GM12878 (cell line): ENCODE data around the gene BICC1. TPM values are rescaled to one million over a fixed set of nuclear protein-coding genes. Genes with fewer than 3 reads are reported as not detected.

Experiments used
- ATAC-seq: fragments of 200-7000 bp; cut with Tn5 transposase; 3 replicates; pipeline ENCODE4 v1.9.1; 2020; ENCODE audit warnings: mild to moderate bottlenecking, moderate library complexity
- BruUV-seq: library from RNA; stranded (reverse); fragments of 400-500 nt; replicated peaks from 2 replicates; lab custom pipeline; 2021; lab: Mats Ljungman, UMichigan
- CTCF ChIA-PET: fragments of 300-600 bp; sonication (Branson Sonifier 250); formaldehyde crosslinking; extraction: SDS; loops from one replicate; lab custom pipeline; 2021; ENCODE audit warnings: inconsistent platforms; lab: Yijun Ruan, JAX
- POLR2A ChIA-PET: fragments of 350-600 bp; formaldehyde crosslinking; extraction: SDS; loops from one replicate; lab custom pipeline; 2021; ENCODE audit warnings: inconsistent platforms; lab: Charles Lee
- RAD21 ChIA-PET: fragments of 300-600 bp; sonication (Branson Sonifier 250); formaldehyde crosslinking; loops from one replicate; lab custom pipeline; 2023; ENCODE audit warnings: antibody characterized with exemption; ENCODE audit not compliant: unreplicated experiment; lab: Charles Lee
- SMC1A ChIA-PET: fragments of 300-600 bp; sonication (Branson Sonifier 250); formaldehyde crosslinking; loops from one replicate; lab custom pipeline; 2023; ENCODE audit not compliant: unreplicated experiment, uncharacterized antibody; lab: Charles Lee
- DNase-seq: peaks from one replicate; pipeline ENCODE4 v3.0.0-alpha.2; 2011; ENCODE audit warnings: low read depth, low spot score
- FAIRE-seq: peaks from 3 replicates; lab custom pipeline; 2011; peaks lifted over from hg19 to GRCh38; lab: Jason Lieb, UNC
- H2AFZ ChIP-seq: 2 replicates; pipeline ENCODE4 v1.6.0; 2011; ENCODE audit warnings: low read depth, low read length, control low read depth; ENCODE audit not compliant: control insufficient read depth
- H3K27ac ChIP-seq: 2 replicates; pipeline ENCODE4 v1.5.1; 2011; ENCODE audit warnings: control low read depth; ENCODE audit not compliant: control insufficient read depth, insufficient read depth
- H3K27me3 ChIP-seq, 2 experiments: replicated peaks in 1 of 2; 2 replicates each; pipeline versions ENCODE4 v1.6.0 to v1.6.1; 2011; ENCODE audit warnings: low read length in 1 of 2; ENCODE audit not compliant: control insufficient read depth in 2 of 2, insufficient read depth in 2 of 2
- H3K36me3 ChIP-seq, 2 experiments: 2 replicates each; pipeline ENCODE4 v1.5.1; 2011; ENCODE audit warnings: low read length in 1 of 2; ENCODE audit not compliant: control insufficient read depth in 2 of 2, insufficient read depth in 2 of 2
- H3K4me1 ChIP-seq: 2 replicates; pipeline ENCODE4 v1.6.1; 2011; ENCODE audit warnings: mild to moderate bottlenecking, low read length, moderate library complexity, mixed read lengths; ENCODE audit not compliant: control insufficient read depth, insufficient read depth
- H3K4me2 ChIP-seq: 2 replicates; pipeline ENCODE4 v1.6.0; 2011; ENCODE audit warnings: control low read depth; ENCODE audit not compliant: control insufficient read depth, insufficient read depth
- H3K4me3 ChIP-seq: fragments of 200-600 bp; sonication (generic); 2 replicates; pipeline ENCODE4 v1.5.1; 2016
- H3K79me2 ChIP-seq: 2 replicates; pipeline ENCODE4 v1.6.0; 2011; ENCODE audit warnings: low read length; ENCODE audit not compliant: control insufficient read depth, insufficient read depth
- H3K9ac ChIP-seq: 2 replicates; pipeline ENCODE4 v1.8.0; 2011; ENCODE audit warnings: low read length, control low read depth, mixed read lengths; ENCODE audit not compliant: control insufficient read depth, insufficient read depth
- H3K9me3 ChIP-seq: replicated peaks from 3 replicates; pipeline ENCODE4 v1.5.1; 2011; ENCODE audit warnings: mild to moderate bottlenecking, low read length; ENCODE audit not compliant: control insufficient read depth, insufficient read depth
- H4K20me1 ChIP-seq: 2 replicates; pipeline ENCODE4 v1.6.0; 2011; ENCODE audit not compliant: control insufficient read depth, insufficient read depth
- CBFB ChIP-seq: IDR thresholded peaks from 2 replicates; pipeline ENCODE4 v1.6.1; 2016; ENCODE audit warnings: antibody characterized with exemption, low read depth
- DPF2 ChIP-seq: fragments of 450-650 bp; IDR thresholded peaks from 2 replicates; pipeline ENCODE4 v1.6.1; 2017; ENCODE audit warnings: mild to moderate bottlenecking
- IKZF1 ChIP-seq: fragments of 450-650 bp; conservative IDR thresholded peaks from 2 replicates; pipeline ENCODE4 v1.6.1; 2017; ENCODE audit warnings: antibody characterized with exemption, mild to moderate bottlenecking
- MEF2A ChIP-seq: IDR thresholded peaks from 2 replicates; pipeline ENCODE4 v1.6.1; 2011; ENCODE audit warnings: low read depth, mild to moderate bottlenecking, low read length, moderate library complexity; ENCODE audit not compliant: insufficient read depth
- MYB ChIP-seq: fragments of 150-350 bp; IDR thresholded peaks from 2 replicates; pipeline ENCODE4 v1.6.1; 2014; ENCODE audit warnings: mild to moderate bottlenecking, low read depth, low read length, borderline replicate concordance
- NFXL1 ChIP-seq: fragments of 450-650 bp; IDR thresholded peaks from 2 replicates; pipeline ENCODE4 v1.6.1; 2017; ENCODE audit warnings: antibody characterized with exemption, mild to moderate bottlenecking, borderline replicate concordance
- POLR2A ChIP-seq: IDR thresholded peaks from 2 replicates; pipeline ENCODE4 v1.6.1; 2011; ENCODE audit warnings: low read depth, mild to moderate bottlenecking, low read length
- RCOR1 ChIP-seq: conservative IDR thresholded peaks from 2 replicates; pipeline ENCODE4 v1.6.1; 2012; ENCODE audit warnings: low read depth, low read length, improper control_type of control experiment
- SPI1 ChIP-seq: IDR thresholded peaks from 2 replicates; pipeline ENCODE4 v1.6.1; 2011; ENCODE audit warnings: low read depth, mild to moderate bottlenecking, low read length, moderate library complexity, borderline replicate concordance; ENCODE audit not compliant: insufficient read depth
- STAT1 ChIP-seq: fragments of 450-650 bp; conservative IDR thresholded peaks from 2 replicates; pipeline ENCODE4 v1.6.1; 2014; ENCODE audit warnings: antibody characterized with exemption, mild to moderate bottlenecking
- SUPT20H ChIP-seq: IDR thresholded peaks from 2 replicates; pipeline ENCODE4 v1.6.1; 2011; ENCODE audit warnings: low read depth, mild to moderate bottlenecking, low read length, moderate library complexity, borderline replicate concordance; ENCODE audit not compliant: control insufficient read depth
- WRNIP1 ChIP-seq: IDR thresholded peaks from 2 replicates; pipeline ENCODE4 v1.6.1; 2011; ENCODE audit warnings: low read depth, low read length, improper control_type of control experiment, borderline replicate concordance
- ZNF24 ChIP-seq: fragments of 450-650 bp; IDR thresholded peaks from 2 replicates; pipeline ENCODE4 v1.6.1; 2017; ENCODE audit warnings: antibody characterized with exemption, mild to moderate bottlenecking
- WGBS: methylation state at CpG from one replicate; pipeline ENCODE4 v1.1.6; 2016; ENCODE audit warnings: low lambda C conversion rate; ENCODE audit not compliant: insufficient replicate concordance, insufficient coverage; ENCODE audit errors: missing lambda C conversion rate; 5-methylcytosine and 5-hydroxymethylcytosine counted together
- in situ Hi-C: fragments of 300-500 bp; cut with MboI; formaldehyde crosslinking; loops from 9 replicates; pipeline ENCODE4 v1.14.3; 2018; ENCODE audit warnings: mixed read lengths
- intact Hi-C: fragments of 100-400 bp; cut with micrococcal nuclease; formaldehyde crosslinking; loops from one replicate; pipeline ENCODE4 v1.14.2; 2022; ENCODE audit not compliant: unreplicated experiment
- polyA plus RNA-seq, 11 experiments: library from polyadenylated mRNA; depleted of rRNA in 4 of 11; unstranded in 6 of 11; stranded (reverse) in 5 of 11; fragments of >200 nt; fragmentation: Nextera tagmentation in 4 of 11; fragmentation: Illumina TruSeq in 1 of 11; extraction: Ambion mirVana in 4 of 11; extraction: Trizol in 1 of 11; gene quantifications; 1 replicate in 1 of 11; 2 replicates in 10 of 11; pipeline versions ENCODE4 v1.2.1 to v1.2.3, GENCODE V29; 2011 to 2016; ENCODE audit warnings: inconsistent platforms in 2 of 11, missing spikeins in 2 of 11, low read depth in 1 of 11
- total RNA-seq, 4 experiments: library from RNA; depleted of rRNA in 3 of 4; stranded (reverse); fragments of >200 nt in 3 of 4; fragmentation: Illumina TruSeq in 1 of 4; extraction: Trizol in 1 of 4; gene quantifications; 2 replicates each; pipeline versions ENCODE4 v1.2.1 to v1.2.3, GENCODE V29; 2013 to 2021
- TF ChIP-seq, protein P1 (sequence below): fragments of 150-350 bp; IDR thresholded peaks from 2 replicates; pipeline ENCODE4 v1.6.1; 2014; ENCODE audit warnings: mild to moderate bottlenecking, low read depth, low read length
- TF ChIP-seq, protein P2 (sequence below): IDR thresholded peaks from 2 replicates; pipeline ENCODE4 v1.6.1; 2011; ENCODE audit warnings: borderline replicate concordance, low read depth, mild to moderate bottlenecking, moderate library complexity, mixed read lengths, low read length; ENCODE audit not compliant: insufficient read depth; ENCODE audit errors: extremely low read length
- TF ChIP-seq, protein P3 (sequence below), 3 experiments: IDR thresholded peaks in 2 of 3; conservative IDR thresholded peaks in 1 of 3; 2 replicates each; pipeline ENCODE4 v1.5.1; 2011; ENCODE audit warnings: low read depth in 3 of 3, low read length in 3 of 3, mild to moderate bottlenecking in 3 of 3, control low read depth in 2 of 3, moderate library complexity in 2 of 3, inconsistent platforms in 1 of 3, mixed read lengths in 1 of 3; ENCODE audit not compliant: control insufficient read depth in 2 of 3, insufficient read depth in 1 of 3; ENCODE audit errors: extremely low read depth in 1 of 3

Gene BICC1
- total and polyA plus RNA-seq, 10 of the 15 experiments (the other 5 are each of a cell fraction or from before 2014, with no cell fraction given): 0.01 to 0.10 (median 0.04) TPM; not detected in 5

DNA sequence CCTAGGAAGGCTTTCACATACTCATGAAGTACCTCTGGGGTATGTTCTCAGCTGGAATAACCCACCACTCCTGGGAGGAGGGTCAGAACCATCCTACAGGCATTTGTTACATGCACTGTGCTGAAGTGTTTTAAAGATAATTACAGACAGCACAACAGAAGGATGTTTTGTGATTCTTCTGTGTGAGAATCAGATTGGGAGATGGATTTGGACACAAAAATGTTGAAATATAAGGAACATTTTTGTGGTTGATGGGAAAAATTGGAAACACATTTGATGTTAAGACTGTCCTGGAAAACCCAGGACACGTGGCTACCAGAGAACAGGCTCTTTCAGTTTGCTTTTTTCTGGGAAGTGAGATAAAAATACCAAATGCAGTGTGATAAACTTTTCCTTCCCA, 61.4 kb downstream of the BICC1 start:
- BruUV-seq: no TSS peak
- H3K4me2 ChIP-seq: no peak overlapping the region
- ChIA-PET SMC1A (no interaction called here), RAD21 (no interaction called here)
- H3K4me1 ChIP-seq: no peaks in the 10 kb centered on the region
- no peaks in the 10 kb centered on the region for H3K36me3 ChIP-seq
- intact Hi-C loops: no loop called here
- no peaks in the 10 kb centered on the region for H3K9me3 ChIP-seq
- no peaks in the 10 kb centered on the region for H4K20me1 ChIP-seq
- H3K9ac ChIP-seq: no peak overlapping the region
- no peak overlapping the region for H2AFZ ChIP-seq
- no peak for TF ChIP-seq ZNF24
- TF ChIP-seq RCOR1: no peak
- no peak for TF ChIP-seq DPF2
- TF ChIP-seq POLR2A: no peak
- TF ChIP-seq SPI1: no peak
- TF ChIP-seq MYB: no peak
- TF ChIP-seq, all 136 proteins: peak for 0
- WGBS: 0% methylated on average over 1 of the region's 1 CpG
- FAIRE-seq (no peak), ATAC-seq (no peak), DNase-seq (no peak)
- in situ Hi-C loops: no loop called here
- ChIA-PET POLR2A (no interaction called here), CTCF (no interaction called here)
- Histone ChIP-seq H3K4me3 (no peak overlapping the region), H3K27ac (no peak overlapping the region), H3K27me3 (no peaks in the 10 kb centered on the region), H3K79me2 (no peaks in the 10 kb centered on the region)

DNA sequence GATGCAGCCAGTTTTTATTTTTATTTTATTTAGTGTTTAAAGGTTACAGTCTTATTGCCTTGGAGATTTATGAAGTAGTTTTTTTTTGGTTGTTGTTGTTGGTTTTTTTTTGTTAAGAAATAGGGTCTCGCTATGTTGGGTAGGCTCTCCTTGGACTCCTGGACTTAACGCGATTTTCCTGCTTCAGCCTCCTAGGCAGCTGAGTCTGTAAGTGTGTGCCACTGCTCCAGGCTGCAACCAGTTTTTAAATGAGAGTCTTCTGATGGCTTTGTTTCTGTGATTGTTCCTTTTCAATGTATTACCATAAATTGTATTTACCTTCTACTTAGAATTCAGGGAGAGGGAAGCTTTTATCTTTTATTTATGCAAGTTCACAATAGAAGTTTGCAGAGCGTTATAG, 62.8 kb downstream of the BICC1 start:
- H3K27ac ChIP-seq: no peak overlapping the region
- POLR2A ChIA-PET: no interaction called here
- no peaks in the 10 kb centered on the region for H3K9me3 ChIP-seq
- H3K79me2 ChIP-seq: no peaks in the 10 kb centered on the region
- SMC1A ChIA-PET: no interaction called here
- no peaks in the 10 kb centered on the region for H3K27me3 ChIP-seq
- no peaks in the 10 kb centered on the region for H3K36me3 ChIP-seq
- in situ Hi-C loops: no loop called here
- H4K20me1 ChIP-seq: no peaks in the 10 kb centered on the region
- no peak for FAIRE-seq
- no peak overlapping the region for H3K4me3 ChIP-seq
- H2AFZ ChIP-seq: no peak overlapping the region
- no peak overlapping the region for H3K9ac ChIP-seq
- CTCF ChIA-PET: no interaction called here
- intact Hi-C loops: no loop called here
- 59% methylated on average over 4 of the region's 4 CpGs for WGBS
- BruUV-seq: no TSS peak
- no peak overlapping the region for H3K4me2 ChIP-seq
- RAD21 ChIA-PET: no interaction called here
- no peak for DNase-seq
- no peak for ATAC-seq
- H3K4me1 ChIP-seq: no peaks in the 10 kb centered on the region
- TF ChIP-seq MEF2A: no peak
- TF ChIP-seq SUPT20H: no peak
- TF ChIP-seq, protein P1, sequence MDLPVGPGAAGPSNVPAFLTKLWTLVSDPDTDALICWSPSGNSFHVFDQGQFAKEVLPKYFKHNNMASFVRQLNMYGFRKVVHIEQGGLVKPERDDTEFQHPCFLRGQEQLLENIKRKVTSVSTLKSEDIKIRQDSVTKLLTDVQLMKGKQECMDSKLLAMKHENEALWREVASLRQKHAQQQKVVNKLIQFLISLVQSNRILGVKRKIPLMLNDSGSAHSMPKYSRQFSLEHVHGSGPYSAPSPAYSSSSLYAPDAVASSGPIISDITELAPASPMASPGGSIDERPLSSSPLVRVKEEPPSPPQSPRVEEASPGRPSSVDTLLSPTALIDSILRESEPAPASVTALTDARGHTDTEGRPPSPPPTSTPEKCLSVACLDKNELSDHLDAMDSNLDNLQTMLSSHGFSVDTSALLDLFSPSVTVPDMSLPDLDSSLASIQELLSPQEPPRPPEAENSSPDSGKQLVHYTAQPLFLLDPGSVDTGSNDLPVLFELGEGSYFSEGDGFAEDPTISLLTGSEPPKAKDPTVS: no peak
- TF ChIP-seq, protein P2, sequence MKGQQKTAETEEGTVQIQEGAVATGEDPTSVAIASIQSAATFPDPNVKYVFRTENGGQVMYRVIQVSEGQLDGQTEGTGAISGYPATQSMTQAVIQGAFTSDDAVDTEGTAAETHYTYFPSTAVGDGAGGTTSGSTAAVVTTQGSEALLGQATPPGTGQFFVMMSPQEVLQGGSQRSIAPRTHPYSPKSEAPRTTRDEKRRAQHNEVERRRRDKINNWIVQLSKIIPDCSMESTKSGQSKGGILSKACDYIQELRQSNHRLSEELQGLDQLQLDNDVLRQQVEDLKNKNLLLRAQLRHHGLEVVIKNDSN: no peak
- TF ChIP-seq IKZF1: no peak
- TF ChIP-seq WRNIP1: no peak
- TF ChIP-seq NFXL1: no peak
- TF ChIP-seq, protein P3, sequence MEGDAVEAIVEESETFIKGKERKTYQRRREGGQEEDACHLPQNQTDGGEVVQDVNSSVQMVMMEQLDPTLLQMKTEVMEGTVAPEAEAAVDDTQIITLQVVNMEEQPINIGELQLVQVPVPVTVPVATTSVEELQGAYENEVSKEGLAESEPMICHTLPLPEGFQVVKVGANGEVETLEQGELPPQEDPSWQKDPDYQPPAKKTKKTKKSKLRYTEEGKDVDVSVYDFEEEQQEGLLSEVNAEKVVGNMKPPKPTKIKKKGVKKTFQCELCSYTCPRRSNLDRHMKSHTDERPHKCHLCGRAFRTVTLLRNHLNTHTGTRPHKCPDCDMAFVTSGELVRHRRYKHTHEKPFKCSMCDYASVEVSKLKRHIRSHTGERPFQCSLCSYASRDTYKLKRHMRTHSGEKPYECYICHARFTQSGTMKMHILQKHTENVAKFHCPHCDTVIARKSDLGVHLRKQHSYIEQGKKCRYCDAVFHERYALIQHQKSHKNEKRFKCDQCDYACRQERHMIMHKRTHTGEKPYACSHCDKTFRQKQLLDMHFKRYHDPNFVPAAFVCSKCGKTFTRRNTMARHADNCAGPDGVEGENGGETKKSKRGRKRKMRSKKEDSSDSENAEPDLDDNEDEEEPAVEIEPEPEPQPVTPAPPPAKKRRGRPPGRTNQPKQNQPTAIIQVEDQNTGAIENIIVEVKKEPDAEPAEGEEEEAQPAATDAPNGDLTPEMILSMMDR (IDR thresholded peaks at IDR 0.05 in 2 of 3, conservative IDR thresholded peaks at IDR 0.05 in 1 of 3; ENCODE audit: control insufficient read depth in 2 of 3, extremely low read depth in 1 of 3, insufficient read depth in 1 of 3, low read depth in 3 of 3, low read length in 3 of 3): no peak
- TF ChIP-seq CBFB: no peak
- no peak for TF ChIP-seq STAT1
